Sigmoid colon (tissue), 3 donors: Measurements from ENCODE around the gene BRD9.

Experiments used
- POLR2A ChIP-seq, 2 donors: fragments of 450-650 bp; IDR thresholded peaks; one replicate each; pipeline ENCODE4 v1.6.1; 2016; ENCODE audit warnings: antibody characterized with exemption in 2 of 2, mild to moderate bottlenecking in 2 of 2, moderate library complexity in 2 of 2
- TF ChIP-seq, protein P1 (sequence below), 4 experiments: fragments of 450-650 bp in 3 of 4; fragments of 200-600 bp in 1 of 4; IDR thresholded peaks; one replicate each; pipeline ENCODE4 v1.5.1; 2016 to 2019; ENCODE audit warnings: antibody characterized with exemption in 4 of 4, mild to moderate bottlenecking in 3 of 4, moderate library complexity in 2 of 4

DNA sequence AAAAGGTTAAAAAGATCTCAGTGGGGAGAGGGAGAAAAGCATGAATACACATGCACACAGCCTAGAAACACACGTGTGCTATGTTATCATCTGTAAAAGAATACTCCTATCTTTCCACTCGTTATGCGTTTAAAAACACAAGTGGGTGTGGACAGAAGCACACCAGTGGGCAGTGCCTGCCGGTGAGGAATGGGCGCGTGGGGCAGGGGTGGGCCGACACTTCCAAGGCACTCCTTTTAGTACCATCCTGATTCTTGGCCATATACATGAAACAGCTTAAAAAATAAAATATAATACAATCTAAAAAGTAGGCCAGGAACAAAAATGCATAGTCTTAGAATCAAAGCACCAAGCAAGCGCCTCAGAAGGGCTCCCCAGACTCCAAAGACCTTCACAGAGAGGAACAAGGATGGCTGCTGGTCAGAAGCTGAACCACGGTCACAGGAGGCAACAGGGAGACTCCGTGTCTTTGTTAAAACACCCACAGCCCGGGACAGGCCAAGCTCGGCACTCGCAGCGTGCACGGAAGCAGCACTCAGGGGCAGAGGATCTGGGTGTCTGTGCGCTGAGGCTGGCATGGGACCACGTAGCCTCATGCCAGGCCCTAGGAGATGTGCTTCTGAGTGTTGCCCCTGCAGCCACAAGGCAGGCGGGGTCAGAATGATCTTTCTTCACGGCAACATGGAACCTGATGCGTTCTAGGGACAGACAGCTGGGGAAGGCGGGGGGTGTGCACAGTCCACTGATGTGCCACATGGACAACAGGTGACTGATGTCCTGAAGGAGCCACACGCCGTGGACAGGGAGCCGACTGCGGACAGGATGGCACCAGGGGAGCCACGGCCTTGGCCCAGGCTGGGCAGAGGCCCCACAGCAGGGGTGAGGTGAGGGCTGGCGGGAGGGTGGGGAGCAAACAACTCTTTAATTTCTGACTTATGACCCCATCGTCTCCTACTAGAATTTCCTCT, 15.9 kb downstream of the BRD9 start:
- TF ChIP-seq, protein P1, sequence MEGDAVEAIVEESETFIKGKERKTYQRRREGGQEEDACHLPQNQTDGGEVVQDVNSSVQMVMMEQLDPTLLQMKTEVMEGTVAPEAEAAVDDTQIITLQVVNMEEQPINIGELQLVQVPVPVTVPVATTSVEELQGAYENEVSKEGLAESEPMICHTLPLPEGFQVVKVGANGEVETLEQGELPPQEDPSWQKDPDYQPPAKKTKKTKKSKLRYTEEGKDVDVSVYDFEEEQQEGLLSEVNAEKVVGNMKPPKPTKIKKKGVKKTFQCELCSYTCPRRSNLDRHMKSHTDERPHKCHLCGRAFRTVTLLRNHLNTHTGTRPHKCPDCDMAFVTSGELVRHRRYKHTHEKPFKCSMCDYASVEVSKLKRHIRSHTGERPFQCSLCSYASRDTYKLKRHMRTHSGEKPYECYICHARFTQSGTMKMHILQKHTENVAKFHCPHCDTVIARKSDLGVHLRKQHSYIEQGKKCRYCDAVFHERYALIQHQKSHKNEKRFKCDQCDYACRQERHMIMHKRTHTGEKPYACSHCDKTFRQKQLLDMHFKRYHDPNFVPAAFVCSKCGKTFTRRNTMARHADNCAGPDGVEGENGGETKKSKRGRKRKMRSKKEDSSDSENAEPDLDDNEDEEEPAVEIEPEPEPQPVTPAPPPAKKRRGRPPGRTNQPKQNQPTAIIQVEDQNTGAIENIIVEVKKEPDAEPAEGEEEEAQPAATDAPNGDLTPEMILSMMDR (IDR thresholded peaks at IDR 0.05) = no peak
- TF ChIP-seq POLR2A (IDR thresholded peaks at IDR 0.05) = no peak
